Measurements from ENCODE around the gene DCAF11. TPM values are rescaled to one million over a fixed set of nuclear protein-coding genes. Genes with fewer than 3 reads are reported as not detected.

Gene DCAF11
- total and polyA plus RNA-seq, 2 of the 13 experiments (the other 11 are each of a cell fraction or from before 2014, with no cell fraction given) = 150 to 257 TPM

GRCh38 chr14:24160850-24161804 is 46.5 kb downstream of the DCAF11 start, which contains the start of gene IRF9 (continued):
- TF ChIP-seq ZNF639 (CRISPR knock-in tag; conservative IDR thresholded peaks at IDR 0.05) (peak; percentile 92), PLSCR1 (CRISPR knock-in tag; IDR thresholded peaks at IDR 0.05; ENCODE audit: borderline replicate concordance) (no peak), HOXD1 (CRISPR knock-in tag; IDR thresholded peaks at IDR 0.05) (peak; percentile 96), ZBTB10 (CRISPR knock-in tag; IDR thresholded peaks at IDR 0.05; ENCODE audit: borderline replicate concordance) (no peak; the same call in 1 of the 2 replicates), MED8 (CRISPR knock-in tag; IDR thresholded peaks at IDR 0.05; ENCODE audit: insufficient replicate concordance) (peak; percentile 25), GATAD1 (CRISPR knock-in tag; IDR thresholded peaks at IDR 0.05) (peak; percentile 92), ZSCAN25 (CRISPR knock-in tag; IDR thresholded peaks at IDR 0.05) (peak; percentile 97), FOXA1 (IDR thresholded peaks at IDR 0.05) (no peak), FOXA1 (CRISPR knock-in tag; IDR thresholded peaks at IDR 0.05) (peak; percentile 81), SATB2 (CRISPR knock-in tag; IDR thresholded peaks at IDR 0.05) (peak; percentile 87; the same call in 1 of the 2 replicates), ZNF710 (CRISPR knock-in tag; IDR thresholded peaks at IDR 0.05; ENCODE audit: borderline replicate concordance) (peak; percentile 76; the same call in 1 of the 2 replicates), DNMT3B (CRISPR knock-in tag; conservative IDR thresholded peaks at IDR 0.05) (peak; percentile 100), NFIB (CRISPR knock-in tag; IDR thresholded peaks at IDR 0.05; ENCODE audit: borderline replicate concordance) (no peak), MIER2 (CRISPR knock-in tag; IDR thresholded peaks at IDR 0.05) (peak; percentile 91), ONECUT2 (CRISPR knock-in tag; IDR thresholded peaks at IDR 0.05) (no peak), ZNF7 (CRISPR knock-in tag; IDR thresholded peaks at IDR 0.05) (peak; percentile 91), MXD4 (CRISPR knock-in tag; IDR thresholded peaks at IDR 0.05) (peak; percentile 99), DBP (CRISPR knock-in tag; IDR thresholded peaks at IDR 0.05; ENCODE audit: not compliant biosample characterization) (peak; percentile 63), FOSL2 (CRISPR knock-in tag; IDR thresholded peaks at IDR 0.05) (peak; percentile 88), ZNF557 (CRISPR knock-in tag; IDR thresholded peaks at IDR 0.05) (peak; percentile 94), KAT2B (IDR thresholded peaks at IDR 0.05; ENCODE audit: borderline replicate concordance, low read depth, low read length) (no peak), MAZ (IDR thresholded peaks at IDR 0.05; ENCODE audit: borderline replicate concordance, low read depth, low read length) (peak; percentile 91), MAZ (CRISPR knock-in tag; IDR thresholded peaks at IDR 0.05; ENCODE audit: low read depth) (peak; percentile 99)
